Jurkat, Clone E6-1 (cell line): ENCODE measurements around the gene OR8K1. TPM values are rescaled to one million over a fixed set of nuclear protein-coding genes. Genes with fewer than 3 reads are reported as not detected.

Experiments
- DNase-seq: peaks from one replicate; pipeline ENCODE4 v3.0.0-alpha.2; 2011; ENCODE audit warnings: low read depth, low spot score
- H3K4me3 ChIP-seq: 2 replicates; pipeline ENCODE4 v1.5.1; 2011; ENCODE audit warnings: mild to moderate bottlenecking, low read length, control low read depth, moderate library complexity
- polyA plus RNA-seq: library from polyadenylated mRNA; unstranded; fragments of >200 nt; gene quantifications from one replicate; pipeline ENCODE4 v1.2.1, GENCODE V29; 2012; ENCODE audit warnings: missing spikeins; ENCODE audit not compliant: insufficient read length, insufficient read depth

OR8K1 gene
- not detected for polyA plus RNA-seq

- H3K4me3 ChIP-seq = no peak within 1 kb of the TSS
Observed at GRCh38 chr11:56345739-56346138, at the start of gene OR8K1. TSS of gene OR8K1 (plus strand) at chr11:56346039. CDS start at chr11:56346039, 0 bp downstream.

GRCh38 chr11:56296898-56297297, 48.9 kb upstream of the OR8K1 start:
- no peak overlapping the region for H3K4me3 ChIP-seq
- no peak for DNase-seq

More at GRCh38 chr11:56345739-56346138, at the start of gene OR8K1:
- no peak for DNase-seq

GRCh38 chr11:56307836-56308235, 38.0 kb upstream of the OR8K1 start:
- DNase-seq = no peak
- H3K4me3 ChIP-seq = no peak overlapping the region

GRCh38 chr11:56314844-56315243, 31.0 kb upstream of the OR8K1 start, which contains the start of gene OR8K3:
TSS of gene OR8K3 (plus strand) at chr11:56315144. CDS start at chr11:56318307, 3,163 bp downstream.
- no peak for DNase-seq
- no peak within 1 kb of the TSS for H3K4me3 ChIP-seq

- no peak for DNase-seq
- no peak overlapping the region for H3K4me3 ChIP-seq
Observed at GRCh38 chr11:56331861-56332491, 13.9 kb upstream of the OR8K1 start.

GRCh38 chr11:56333156-56333555, 12.7 kb upstream of the OR8K1 start:
- DNase-seq = no peak
- H3K4me3 ChIP-seq = no peak overlapping the region

- DNase-seq = no peak
- no peak overlapping the region for H3K4me3 ChIP-seq
Observed at GRCh38 chr11:56340289-56340688, 5.5 kb upstream of the OR8K1 start.

- DNase-seq = no peak
- no peak within 1 kb of the TSS for H3K4me3 ChIP-seq
Observed at GRCh38 chr11:56353991-56354390, 8.2 kb downstream of the OR8K1 start, which contains the start of gene OR8J1. TSS of gene OR8J1 (plus strand) at chr11:56354291. CDS start at chr11:56360247, 5,956 bp downstream.

GRCh38 chr11:56375324-56375723, 29.5 kb downstream of the OR8K1 start, which contains the start of gene OR8U1:
TSS of gene OR8U1 (plus strand) at chr11:56375624. CDS start at chr11:56375624, 0 bp downstream.
- H3K4me3 ChIP-seq = no peak within 1 kb of the TSS
- DNase-seq = no peak

- no peak for DNase-seq
Observed at GRCh38 chr11:56380120-56380519, 34.3 kb downstream of the OR8K1 start.

GRCh38 chr11:56394381-56394780, 48.5 kb downstream of the OR8K1 start:
- no peak for DNase-seq
- no peak overlapping the region for H3K4me3 ChIP-seq

More at GRCh38 chr11:56380120-56380519, 34.3 kb downstream of the OR8K1 start:
- no peak overlapping the region for H3K4me3 ChIP-seq

GRCh38 chr11:56396047-56396446, 50.2 kb downstream of the OR8K1 start:
- H3K4me3 ChIP-seq = no peak overlapping the region
- no peak for DNase-seq
